NCI-H774 (cell line): ENCODE results near the gene PIAS2.
A peak's percentile ranks its signal among the peaks of the same experiment; 100 is the strongest.
"Not testable (repeated sequence)": the region's sequence is repeated elsewhere in the genome, so short reads cannot be mapped to it uniquely, and the experiment has no call there.

Experiments
- DNase-seq: peaks from one replicate; lab custom pipeline; 2025; lab: John Stamatoyannopoulos, UW

Gene PIAS2

DNA sequence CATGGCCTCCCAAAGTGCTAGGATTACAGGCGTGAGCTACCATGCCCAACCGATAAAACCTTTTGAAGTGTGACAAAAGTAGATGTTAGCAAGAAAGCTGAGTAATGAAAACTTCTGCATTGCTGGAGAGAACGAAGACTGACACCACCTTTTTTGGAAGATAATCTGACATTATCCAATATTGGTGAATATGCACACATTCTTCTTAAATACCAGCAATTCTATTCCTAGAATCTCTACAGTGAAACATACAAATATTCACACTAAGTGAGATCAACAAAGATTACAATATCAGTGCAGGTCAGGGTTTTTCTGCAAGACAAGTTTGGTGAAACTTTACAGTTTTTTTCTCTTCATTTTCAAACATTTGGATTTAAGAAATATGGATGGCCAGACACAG is 7.8 kb downstream of the PIAS2 start:
- DNase-seq: no peak

DNA sequence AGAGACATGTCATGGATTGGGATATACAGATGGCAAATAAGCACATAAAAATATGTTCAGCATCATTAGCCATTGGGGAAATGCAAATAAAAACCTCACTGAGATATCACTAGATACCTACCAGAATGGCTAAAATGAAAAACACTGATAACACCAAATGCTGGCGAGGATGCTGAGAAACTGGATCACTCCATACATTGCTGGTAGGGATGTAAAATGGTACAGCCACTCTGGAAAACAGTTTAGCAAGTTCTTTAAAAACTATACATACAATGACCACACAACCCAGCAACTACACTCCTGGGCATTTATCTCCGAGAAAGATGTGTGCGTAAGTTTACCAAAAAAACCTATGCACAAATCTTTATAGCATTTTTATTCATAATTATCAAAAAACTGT is 13.9 kb downstream of the PIAS2 start:
- no peak for DNase-seq

DNA sequence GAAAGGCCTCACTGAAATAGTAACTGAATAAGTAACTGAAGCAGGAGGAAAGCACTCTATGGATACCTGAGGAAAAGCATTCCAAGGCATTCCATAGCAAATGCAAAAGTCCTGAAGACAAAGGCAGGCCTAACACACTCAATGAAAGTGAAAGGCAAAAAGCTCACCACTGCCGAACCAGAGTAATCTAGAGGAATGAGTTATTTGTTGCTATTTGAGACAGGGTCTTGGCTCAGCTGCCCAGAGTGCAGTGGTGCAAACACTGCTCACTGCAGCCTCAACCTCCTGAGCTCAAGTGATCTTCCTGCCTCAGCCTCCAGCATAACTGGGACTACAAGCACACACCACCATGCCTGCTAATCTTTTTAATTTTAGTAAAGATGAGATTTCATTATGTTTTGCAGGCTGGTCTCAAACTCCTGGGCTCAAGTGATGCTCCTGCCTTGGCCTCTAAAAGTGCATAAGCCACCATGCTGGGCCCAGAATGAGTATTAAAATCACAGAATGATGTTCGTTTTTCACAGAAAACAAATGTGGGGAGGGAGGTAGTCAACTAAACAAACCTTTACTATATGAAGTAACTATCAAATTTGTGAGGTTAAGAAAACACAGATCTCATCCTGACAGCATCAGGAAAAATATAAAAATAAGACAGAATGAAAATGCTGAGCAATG is 17.9 kb downstream of the PIAS2 start:
- DNase-seq: no peak

DNA sequence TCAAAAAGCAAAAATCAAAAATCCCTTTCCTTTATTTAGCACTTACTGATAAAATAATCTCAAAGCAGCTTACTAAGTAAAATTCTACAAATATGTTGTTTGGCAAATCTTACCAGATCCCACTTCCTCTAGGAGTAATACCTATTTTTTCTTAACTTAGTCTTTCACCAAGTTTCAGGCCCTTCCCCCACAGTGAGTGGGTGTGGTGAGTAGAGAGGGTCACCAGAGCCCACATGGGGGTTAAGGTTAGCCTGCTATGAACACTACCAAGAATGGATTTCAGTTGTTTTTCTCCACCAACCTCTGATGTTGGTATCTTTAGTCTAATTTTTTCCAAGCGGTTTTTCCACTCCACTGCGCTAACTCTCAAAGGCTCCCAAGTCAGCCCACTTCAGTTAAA is 23.2 kb downstream of the PIAS2 start:
- DNase-seq: no peak

DNA sequence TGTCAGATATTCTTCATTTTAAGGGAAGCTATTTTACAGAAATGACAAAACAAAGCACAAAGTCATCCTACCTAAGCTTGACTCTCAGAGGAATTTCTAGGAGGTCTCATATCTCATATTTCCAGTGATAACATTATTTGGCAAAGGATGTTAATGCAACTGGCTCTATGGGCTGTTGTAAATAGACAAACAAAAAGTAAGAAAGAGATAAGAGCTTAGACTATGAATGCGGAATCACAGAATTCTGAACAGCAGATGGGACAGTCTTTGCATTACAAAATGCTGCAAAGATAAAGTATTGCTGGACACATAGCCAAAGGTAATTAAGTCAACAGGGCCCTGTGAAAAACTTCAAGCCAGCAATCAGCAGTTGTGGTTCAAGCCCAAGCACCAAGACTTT is 23.9 kb downstream of the PIAS2 start:
- DNase-seq: no peak

DNA sequence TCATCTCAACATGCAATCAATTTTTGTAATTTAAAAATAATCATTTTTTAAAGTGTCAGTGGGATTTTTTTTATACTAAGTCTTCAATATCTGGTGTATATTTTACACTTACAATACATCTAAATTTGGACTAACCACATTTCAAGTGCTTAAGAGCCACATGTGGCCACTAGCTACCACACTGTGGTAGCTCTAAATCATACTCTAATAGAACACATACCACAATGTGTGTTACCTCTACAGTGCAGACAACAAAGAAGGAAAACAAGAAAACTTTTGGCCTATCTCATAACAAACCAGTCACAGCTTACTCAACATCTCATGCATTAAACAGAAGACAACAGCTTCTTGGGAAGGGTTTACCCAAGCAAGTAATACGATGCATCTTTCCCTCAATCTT is 24.5 kb downstream of the PIAS2 start:
- DNase-seq: no peak

DNA sequence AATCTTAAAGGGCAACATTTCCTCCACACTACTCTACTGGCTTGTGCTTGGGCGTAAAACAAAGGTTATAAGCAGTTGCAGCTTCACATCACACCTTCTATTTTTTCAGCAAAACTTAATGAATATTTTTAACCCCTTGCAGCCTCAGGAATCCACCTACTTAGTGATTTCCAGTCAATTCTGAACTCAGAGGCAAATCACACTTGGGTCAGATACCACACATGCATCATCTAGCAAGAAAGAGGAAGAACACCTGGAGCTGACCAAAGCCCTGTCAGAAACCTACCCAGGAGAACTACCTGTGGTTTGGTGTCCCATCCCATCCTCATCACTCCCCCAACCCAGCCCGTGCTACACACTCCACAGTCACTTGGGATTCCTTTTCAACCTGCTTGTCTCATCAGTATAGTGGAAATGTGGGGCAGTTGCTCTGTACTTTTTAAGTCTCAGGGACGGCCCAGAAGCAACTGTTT is 25.5 kb downstream of the PIAS2 start:
- no peak for DNase-seq

DNA sequence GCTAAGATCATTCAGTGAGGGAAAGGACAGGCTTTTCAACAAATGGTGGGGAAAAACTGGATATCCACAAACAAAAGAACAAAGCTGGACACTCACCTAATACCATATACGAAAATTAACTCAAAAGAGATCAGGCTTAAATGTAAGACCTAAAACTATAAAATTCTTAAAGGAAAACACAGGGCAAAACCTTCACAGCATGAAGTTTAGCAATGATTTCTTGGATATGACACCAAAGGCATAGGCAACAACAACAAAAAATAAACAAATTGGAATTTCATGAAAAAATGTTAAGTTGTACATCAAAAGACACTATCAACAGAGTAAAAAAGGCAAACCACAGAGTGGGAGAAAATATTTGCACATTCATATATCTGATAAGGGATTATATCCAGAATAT is 28.3 kb downstream of the PIAS2 start:
- no peak for DNase-seq

DNA sequence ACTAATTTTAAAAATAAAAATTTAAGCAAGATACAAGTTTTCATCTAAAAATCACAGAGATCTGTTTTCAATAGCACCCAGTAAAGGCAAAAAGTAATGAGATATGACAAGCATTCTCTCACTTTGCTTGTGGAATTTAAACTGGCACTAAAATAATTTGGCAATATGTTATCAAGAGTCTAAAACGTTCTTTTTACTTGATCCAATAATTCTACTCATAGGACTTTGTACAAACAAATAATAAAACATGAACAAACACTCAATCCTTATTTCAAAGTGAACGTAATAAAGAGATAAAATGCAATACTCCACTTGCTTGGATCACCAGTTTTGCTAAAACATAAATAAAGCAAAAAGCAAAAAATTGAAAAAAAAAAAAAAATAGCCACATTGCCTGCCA is 30.4 kb downstream of the PIAS2 start:
- no peak for DNase-seq

DNA sequence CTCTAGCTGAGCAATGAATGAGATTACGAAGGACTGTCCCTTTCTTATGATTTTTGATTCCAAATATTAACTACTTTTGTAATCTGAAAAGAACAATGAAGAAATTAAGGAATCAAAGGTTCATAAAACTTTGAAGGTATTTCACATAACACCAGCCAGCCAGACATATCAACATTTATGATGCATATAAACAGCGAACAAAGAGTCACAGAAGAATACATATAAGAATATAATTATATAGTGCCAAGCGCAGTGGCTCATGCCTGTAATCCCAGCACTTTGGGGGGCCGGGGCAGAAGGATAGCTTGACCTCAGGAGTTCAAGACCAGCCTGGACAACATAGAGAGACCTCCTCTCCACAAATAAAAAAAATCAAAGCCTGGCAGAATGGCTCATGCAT is 34.1 kb downstream of the PIAS2 start:
- no peak for DNase-seq

DNA sequence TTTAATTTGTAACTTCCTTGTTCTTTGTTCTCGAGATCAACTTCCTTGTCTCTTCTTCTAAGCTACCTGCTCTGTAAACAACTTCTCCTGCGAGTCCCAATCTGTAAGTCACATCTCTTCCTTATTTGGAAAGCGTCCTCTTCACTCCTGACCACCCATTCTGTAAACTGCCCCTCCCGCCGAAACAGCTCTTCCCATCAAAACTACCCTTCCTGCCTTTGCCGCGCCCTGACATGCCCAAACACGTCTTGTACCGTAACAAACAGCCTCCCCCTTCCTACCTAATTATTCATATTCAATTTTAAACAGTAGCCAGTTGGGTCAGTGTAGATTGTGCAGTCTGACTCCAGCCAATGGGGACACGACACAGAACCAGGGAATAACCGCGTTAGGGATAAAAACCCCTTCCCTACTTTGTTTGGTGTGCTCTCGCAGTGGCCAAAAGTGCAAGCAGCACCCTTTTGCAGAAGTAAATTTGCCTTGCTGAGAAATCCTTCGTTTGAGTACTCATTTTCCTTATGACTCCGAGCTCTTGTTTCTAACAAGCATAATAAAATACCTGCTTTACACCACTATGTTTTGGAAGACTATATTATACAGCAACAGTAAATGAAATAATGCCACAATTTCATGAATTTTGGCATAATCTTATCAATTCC is 39.8 kb downstream of the PIAS2 start:
- DNase-seq: no peak

DNA sequence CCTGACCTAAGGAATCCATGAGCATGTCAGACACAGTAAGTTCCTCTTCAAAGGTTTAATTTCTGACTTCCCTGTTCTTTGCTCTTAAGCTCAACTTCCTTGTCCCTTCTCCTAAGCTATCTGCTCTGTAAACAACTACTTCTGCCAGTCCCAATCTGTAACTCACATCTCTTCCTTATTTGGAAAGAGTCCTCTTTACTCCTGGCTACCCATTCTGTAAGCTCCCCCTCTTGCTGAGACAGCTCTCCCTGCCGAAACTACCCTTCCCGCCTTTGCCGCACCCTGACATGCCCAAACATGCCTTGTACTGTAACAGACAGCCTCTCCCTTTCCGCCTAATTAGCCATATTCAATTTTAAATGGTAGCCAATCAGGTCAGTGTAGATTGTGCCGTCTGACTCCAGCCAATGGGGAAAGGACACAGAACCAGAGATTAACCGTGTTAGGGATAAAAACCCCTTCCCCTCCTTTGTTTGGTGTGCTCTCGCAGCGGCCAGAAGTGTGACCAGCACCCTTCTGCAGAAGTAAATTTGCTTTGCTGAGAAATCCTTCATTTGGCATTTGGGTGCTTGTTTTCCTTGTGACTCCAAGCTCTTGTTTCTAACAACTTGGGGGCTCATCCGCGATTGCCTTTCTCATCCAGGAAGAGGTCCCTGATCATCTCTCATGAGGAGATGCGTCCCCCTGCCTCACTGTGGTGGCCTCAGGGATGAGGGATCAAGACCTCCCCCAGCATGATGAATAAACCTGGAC is 49.0 kb downstream of the PIAS2 start:
- DNase-seq: no peak

DNA sequence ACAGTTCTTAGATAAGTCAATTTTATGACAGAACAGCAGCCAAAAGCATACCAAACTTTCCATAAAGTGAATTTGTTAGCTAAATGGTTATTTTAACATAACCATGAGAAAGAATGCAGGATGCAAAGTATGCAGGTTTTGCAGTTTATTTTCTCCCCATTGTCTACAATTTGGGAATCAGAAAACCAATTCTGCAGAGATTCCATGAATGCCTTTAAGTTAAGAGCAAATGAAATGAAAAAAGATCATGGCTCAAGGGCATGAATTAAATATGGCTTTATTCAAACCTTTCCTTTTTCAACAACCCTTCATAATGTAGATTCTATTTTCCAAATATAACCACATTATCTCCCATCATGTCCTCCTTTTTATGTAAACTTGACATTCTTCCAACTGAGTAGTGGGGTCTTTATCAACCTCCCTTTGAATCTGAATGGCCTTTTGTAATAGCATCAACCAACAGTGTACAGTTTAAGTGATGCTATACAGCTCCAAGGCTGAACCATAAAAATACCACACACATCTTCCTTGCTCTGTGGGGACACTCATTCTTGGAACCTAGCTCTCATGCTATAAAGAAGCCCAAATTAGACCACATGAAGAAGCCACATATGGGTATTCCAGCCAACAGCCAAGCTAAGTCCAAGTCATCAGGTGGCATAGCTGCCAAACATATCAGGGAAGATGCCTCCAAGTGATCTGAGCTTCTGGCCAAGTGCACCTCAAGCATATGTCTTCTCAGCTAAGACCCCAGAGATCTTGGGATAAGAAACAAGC is 49.8 kb downstream of the PIAS2 start:
- no peak for DNase-seq

DNA sequence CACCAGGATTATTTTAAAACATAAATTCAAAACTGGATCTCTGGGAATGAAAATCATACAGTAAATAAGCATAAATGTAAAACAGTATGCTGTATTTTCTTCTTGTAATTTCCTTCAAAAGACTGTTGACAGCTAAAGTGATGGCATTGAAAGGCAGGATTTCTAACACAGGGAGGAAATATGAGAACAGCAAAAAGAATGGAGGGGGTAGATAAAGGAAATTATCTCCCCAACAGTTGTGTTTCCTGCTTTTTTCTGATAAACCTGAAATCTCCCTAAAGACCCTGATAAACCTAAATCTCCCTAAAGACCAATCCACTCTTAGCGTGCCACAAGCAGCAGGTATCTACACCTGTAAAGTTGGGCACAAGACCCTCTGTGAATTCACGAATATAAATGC is 50.8 kb downstream of the PIAS2 start:
- DNase-seq: no peak

DNA sequence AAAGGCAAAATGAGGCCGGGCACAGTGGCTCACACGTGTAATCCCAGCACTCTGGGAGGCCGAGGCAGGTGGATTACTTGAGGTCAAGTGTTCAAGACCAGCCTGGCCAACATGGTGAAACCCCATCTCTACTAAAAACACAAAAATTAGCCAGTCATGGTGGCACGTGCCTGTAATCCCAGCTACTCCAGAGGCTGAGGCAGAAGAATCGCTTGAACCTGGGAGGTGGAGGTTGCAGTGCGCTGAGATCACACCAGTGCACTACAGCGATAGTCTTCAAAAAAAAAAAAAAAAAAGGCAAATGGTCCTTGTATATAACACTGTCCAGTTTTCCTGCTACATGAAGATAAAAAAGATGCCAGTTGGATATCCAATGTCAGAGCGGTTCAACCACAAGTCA is 52.1 kb downstream of the PIAS2 start:
- not testable (repeated sequence) for DNase-seq

DNA sequence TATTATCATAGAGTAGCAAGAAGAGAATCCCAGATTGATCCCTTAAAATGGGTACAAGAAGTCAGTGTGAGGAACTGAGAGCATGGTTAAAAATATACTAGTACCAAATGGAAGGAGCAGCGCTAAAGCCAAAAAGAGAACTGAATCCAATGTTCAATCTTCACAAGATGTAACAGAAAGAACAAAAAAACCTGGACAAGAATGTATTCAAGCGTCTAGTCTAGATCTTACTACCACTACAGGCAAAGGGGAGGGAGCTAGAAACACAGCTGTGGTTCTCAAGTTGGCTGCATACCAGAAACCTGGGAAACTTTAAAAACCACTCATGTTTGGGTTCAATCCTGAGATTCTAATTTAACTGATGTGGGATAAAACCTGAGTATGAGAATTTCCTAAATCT is 57.5 kb downstream of the PIAS2 start:
- DNase-seq: no peak

DNA sequence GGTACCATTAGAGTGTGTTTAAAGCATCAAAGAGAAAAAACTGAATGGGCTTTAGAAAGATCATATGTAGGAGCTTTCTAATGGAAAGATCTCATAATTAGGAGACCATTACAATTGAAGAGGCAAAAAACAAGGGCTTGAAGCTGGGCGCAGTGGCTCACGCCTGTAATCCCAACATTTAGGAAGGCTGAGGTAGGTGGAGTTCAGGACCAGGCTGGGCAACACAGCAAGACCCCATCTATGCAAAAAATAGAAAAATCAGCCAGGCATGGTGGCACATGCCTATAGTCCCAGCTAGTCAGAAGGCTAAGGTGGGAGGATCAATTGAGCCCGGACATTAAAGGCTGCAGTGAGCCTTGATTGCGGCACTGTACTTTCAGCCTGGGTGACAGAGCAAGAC is 59.0 kb downstream of the PIAS2 start:
- no peak for DNase-seq

DNA sequence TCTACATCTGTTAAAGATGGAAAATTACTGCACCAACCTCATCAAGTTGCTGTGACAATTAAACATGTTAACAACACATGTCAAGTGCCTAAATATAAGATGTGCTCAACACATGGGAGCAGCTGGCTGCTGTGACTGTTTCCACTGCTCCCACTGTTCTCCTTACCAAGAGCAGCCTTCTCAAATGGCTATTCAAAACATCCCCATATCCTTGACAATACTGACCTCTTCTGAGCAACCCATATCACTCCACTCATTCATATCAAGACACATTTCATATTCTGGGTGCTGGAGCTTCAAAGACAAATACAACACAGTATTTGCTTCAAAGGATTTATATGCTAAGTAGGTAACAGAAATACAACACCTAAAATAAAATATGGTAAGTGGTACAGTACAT is 60.3 kb downstream of the PIAS2 start:
- DNase-seq: no peak

DNA sequence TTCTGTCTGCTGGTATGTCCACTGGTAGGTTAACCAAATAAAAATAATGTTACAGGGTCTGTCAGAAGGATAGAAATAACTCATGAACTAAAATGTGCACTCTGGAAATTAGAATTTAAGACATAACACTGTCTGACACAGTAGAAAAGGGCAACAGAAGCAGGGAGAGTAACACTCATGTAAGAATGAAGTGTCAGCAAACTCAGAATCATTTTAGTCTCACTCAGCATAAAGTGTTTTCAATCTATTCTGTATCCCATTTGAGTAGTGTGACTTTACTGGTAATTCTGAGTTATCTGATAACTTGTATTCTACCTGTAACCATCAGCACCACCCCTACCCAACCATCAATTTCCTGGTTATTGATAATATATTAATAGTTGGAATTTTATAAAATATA is 68.3 kb downstream of the PIAS2 start:
- no peak for DNase-seq

DNA sequence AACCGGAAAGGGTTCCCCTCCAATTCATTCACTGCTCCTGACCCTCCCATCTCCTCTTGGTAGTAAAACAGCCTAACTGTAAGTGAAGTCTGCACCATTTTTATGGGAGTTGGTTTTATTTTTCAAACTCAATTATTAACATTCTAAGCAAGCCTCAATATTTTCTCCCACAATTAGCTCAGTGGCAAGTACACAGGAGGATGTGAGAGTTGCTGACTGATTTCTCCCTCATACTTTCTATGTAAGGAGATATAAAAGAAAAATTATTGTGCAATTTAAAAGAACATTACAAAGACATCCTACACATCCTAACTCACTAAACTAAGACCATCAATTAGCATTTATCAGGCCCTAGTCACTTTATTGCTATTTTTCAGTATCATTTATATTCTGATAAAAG is 73.9 kb downstream of the PIAS2 start:
- no peak for DNase-seq

DNA sequence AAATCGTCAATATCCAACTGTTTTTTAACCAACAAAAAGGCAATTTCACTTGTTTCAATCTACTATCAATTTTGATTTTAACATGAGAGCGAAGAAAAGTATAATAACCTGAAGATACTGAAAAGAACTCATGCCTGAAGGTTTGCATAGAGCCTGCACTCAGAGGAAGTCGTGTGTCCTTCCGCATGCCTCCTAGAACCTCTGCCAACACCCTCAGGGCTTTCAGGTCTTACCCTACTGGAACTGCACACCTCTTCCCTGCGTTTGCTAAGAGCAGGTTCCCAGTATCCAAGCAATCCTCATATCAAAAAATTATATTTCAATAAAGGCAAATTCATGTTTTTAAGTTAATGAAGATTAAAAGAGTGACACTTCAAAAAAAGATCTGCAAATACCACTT is 74.7 kb downstream of the PIAS2 start:
- DNase-seq: no peak

DNA sequence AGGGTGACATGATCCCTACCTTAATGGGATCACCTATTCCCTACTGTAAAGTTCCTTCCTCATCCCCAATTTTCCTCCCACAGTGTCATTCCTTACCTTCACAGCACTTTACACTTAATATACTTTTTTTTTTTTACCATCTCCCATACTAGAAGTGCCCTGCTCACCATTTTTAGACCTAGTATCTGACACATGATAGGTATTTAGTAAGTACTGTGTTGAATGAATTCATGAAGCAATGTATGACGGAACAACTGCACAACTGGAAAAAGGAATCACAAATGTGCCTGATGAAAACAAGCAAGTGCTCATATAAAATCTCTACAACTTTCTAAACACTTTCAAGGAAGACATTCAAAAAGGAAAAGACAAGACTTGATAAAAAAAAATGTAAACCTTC is 83.4 kb downstream of the PIAS2 start:
- no peak for DNase-seq

DNA sequence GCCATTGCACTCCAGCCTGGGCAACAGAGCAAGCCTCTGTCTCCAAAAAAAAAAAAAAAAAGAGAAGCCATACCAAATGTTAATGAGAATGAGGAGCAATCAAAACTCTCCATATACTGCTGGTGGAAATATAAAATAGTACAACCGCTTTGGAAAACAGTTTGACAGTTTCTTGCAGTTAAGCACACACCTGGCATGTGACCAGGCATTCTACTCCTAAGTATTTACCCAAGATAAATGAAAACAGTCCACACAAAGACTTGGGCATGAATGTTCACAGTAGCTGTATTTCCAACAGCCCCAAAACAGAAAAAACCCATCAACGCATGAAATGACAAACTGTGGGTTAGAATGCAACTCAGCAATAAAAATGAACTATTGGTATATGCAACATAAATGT is 84.5 kb downstream of the PIAS2 start:
- peak; percentile 45 for DNase-seq
